GM21367 (cell line): ENCODE data around the gene PCSK2.
"Not testable (repeated sequence)": the region's sequence is repeated elsewhere in the genome, so short reads cannot be mapped to it uniquely, and the experiment has no call there.

Experiments used
- ATAC-seq: cut with Tn5 transposase; IDR thresholded peaks from one replicate; pipeline ENCODE4 v1.9.1; 2021; ENCODE audit not compliant: unreplicated experiment

Gene PCSK2, protein sequence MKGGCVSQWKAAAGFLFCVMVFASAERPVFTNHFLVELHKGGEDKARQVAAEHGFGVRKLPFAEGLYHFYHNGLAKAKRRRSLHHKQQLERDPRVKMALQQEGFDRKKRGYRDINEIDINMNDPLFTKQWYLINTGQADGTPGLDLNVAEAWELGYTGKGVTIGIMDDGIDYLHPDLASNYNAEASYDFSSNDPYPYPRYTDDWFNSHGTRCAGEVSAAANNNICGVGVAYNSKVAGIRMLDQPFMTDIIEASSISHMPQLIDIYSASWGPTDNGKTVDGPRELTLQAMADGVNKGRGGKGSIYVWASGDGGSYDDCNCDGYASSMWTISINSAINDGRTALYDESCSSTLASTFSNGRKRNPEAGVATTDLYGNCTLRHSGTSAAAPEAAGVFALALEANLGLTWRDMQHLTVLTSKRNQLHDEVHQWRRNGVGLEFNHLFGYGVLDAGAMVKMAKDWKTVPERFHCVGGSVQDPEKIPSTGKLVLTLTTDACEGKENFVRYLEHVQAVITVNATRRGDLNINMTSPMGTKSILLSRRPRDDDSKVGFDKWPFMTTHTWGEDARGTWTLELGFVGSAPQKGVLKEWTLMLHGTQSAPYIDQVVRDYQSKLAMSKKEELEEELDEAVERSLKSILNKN

DNA sequence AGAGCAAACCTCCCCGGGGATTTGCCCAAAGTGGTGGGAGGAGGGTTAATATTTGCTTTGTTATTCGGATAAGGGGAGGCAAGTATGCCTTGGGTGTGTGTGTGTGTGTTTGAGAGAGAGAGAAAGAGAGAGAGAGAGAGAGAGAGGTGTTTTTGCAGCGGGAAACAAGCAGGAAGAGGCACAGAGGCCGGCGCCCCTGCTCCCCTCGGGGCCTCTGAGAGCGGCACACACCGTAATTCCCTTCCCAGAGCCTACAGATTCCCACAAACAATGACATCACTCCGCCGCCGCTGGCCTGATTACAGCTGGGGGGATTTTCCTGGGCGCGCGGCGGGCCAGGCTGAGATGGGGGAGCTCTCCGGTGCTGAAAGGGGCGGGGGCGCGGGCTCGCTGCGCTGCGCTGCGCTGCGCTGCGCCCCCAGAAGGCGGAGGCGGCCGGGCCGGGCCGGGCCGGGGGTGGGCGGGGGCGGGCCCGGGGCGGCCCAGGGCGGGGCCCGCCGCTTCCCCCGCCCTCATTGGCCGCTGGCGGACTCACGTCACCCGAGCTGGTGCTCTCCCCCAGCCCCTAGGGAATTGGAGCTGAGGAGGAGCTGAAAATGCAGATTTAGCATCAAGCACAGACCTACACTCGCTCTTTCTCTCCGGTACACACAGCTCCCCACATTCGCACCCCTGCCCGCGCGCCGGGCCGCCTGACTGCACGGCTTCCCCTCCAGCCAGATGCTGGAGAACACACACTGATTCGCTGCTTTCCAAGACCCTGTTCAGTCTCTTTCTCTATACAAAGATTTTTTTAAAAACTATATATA is at the start of gene PCSK2:
TSS of gene PCSK2 (plus strand) at position 631 of the 809 bp plus-strand sequence. CDS start 266 bp downstream, outside the sequence.
- ATAC-seq: no peak

- ATAC-seq: no peak
Observed at GRCh38 chr20:17177341-17177740, 49.5 kb upstream of the PCSK2 start.

- no peak for ATAC-seq
Observed at GRCh38 chr20:17179840-17180239, 47.0 kb upstream of the PCSK2 start.

- no peak for ATAC-seq
Observed at GRCh38 chr20:17189976-17190695, 36.7 kb upstream of the PCSK2 start.

DNA sequence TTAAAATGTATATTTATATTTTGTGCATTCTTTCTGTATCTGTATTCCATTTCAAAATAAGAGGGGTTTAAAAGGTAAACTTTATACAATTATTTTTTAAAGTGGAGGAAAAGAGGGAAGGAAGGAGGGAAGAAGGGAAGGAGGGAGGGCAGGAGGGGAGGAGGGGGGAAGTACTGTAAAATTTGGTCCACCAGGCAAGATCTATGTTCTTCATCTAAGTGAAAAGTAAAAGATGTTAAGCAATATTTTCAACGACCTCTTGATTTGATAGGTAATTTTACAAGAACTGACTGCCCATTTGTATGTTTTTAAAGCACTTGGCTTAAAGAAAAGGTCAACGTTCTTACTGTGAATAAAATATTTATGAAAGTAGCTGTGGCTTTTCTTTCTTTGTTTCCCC is 29.8 kb upstream of the PCSK2 start:
- no peak for ATAC-seq

- ATAC-seq: no peak
Observed at GRCh38 chr20:17202030-17202429, 24.8 kb upstream of the PCSK2 start.

- no peak for ATAC-seq
Observed at GRCh38 chr20:17202673-17203072, 24.2 kb upstream of the PCSK2 start.

GRCh38 chr20:17205084-17205813 is 21.6 kb upstream of the PCSK2 start:
- ATAC-seq: no peak

DNA sequence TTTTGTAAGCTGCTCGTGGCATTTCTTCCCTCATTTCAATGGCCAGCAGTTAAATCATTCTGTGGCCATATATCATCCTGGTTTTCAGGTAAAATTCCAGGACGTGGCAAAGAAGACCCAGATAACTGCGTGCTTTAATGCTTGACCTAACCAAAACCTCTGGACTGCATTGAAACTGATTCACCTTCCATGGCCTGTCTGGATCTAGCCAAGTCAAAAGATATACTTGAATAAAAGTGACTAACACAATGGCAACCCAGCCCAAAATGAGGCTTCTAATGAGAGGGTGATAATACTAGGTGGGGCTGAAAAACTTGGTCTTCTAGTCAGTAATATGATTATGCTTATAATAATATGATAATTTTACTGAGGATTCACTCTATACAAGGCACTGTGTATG is 16.5 kb upstream of the PCSK2 start:
- ATAC-seq: no peak

DNA sequence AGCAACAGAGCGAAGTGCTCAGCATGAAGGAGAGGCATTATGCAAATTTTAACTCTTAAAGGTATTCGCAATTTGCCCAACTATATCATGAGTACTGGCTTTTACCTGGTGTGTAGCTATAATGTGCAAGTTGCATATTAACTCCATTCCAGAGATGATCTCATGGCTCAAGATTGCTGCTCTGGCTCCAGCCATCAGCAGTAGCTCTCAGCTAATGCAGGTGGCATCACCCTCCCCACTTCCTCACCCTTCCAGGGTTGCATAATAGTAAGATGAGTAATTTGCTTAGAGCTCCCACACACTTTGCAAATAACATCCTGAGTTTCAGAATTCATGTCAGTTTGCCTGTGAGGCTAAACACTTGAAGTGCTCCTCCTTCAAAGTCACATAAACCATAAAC is 15.9 kb upstream of the PCSK2 start:
- ATAC-seq: no peak

GRCh38 chr20:17215167-17215566 is 11.7 kb upstream of the PCSK2 start:
- no peak for ATAC-seq

DNA sequence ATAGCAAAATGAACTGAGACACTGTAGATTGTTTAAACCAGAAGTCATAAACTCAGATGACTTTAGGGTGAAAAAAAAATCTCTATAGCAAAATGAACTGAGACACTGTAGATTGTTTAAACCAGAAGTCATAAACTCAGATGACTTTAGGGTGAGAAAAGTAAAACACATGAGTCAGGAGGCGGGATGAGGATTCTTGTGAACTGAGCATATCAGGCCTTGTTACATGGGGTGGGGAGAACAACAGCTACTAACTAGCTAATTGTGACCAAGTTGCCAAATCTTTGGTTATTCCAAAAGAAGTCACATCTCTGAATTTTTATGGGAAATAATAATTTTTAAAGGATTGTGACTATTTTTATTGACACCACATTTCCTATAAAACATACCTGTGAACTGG is 7.0 kb upstream of the PCSK2 start:
- ATAC-seq: not testable (repeated sequence)

DNA sequence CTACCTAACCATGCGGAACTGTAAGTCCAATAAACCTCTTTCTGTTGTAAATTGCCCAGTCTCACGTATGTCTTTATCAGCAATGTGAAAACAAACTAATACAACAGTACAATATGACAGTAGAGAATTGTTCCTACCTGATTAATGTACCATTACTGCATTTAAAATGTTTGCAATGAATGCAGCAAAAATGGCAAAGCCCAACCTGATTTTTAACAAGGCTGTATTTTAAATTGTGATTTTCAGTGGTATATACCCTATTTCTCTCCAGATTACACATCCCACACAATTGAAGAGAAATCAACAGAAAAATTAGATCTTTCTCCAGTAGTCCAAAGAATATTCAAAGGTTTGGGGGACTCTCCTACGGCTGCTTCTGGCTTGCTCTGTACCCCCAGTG is 3.3 kb upstream of the PCSK2 start:
- ATAC-seq: no peak

- ATAC-seq: no peak
Observed at GRCh38 chr20:17225851-17226409, 910 bp upstream of the PCSK2 start.

- ATAC-seq: no peak
Observed at GRCh38 chr20:17227219-17227575, 357 bp downstream of the PCSK2 start.

GRCh38 chr20:17227669-17228623 is 1.1 kb downstream of the PCSK2 start:
- ATAC-seq: no peak

DNA sequence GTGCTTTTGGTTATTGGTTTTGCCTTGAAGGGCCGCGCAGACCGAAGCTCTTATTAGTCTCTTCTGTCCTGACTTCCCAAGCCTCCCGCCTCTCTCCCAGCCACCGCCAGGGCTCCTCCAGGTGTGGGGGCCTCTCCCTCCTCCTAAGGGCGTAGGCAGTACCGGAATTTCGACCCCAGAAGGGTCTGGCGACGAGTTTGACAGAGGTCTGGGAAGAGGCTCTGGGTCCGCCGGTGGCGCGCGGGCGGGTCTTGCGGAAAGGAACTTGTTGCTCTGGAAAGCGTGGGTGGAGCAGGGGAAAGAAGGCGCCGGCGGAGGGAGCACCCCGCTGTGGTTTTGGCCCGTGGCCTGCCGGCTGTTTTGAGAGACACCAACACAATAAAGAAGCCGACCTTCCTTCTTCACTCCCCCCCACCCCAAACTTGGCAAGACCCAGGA is 1.8 kb downstream of the PCSK2 start:
- no peak for ATAC-seq

DNA sequence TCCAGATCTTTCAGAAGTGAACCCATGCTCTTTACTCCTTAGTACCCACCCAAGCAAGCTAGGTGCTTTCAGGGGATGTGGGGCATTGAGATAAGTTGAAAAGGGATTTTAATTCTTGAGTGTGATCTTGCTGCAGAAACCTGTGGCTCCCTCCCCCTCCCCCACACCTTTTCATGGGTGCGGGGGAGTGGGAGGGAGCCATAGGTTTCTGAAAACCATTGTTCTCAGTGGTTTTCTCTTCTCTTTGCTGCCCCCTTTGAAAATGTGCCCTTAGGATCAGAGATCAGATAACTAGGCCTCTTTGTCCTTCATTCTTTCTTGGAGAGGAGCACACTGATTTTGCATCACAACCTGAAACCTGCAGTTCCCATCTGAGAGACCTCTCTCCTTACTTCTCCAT is 2.4 kb downstream of the PCSK2 start:
- no peak for ATAC-seq

DNA sequence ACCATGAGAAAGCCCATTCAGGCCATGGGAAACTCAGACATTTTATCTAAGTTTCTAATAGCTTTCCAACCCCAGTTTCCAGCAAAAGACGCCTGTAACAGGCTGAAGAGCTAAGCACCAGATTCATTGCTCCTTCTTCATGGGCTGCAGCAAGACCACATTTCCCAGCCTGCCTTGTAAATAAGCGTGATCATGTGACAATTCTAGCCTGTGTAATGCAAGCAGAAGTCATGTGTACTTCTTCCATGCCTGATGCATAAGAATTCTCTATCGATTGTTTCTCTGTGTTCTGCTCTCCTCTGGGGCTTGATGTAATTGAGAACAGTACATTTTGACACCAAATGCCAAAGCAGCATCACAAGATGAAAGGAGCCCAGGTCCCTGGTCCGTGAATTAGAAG is 6.8 kb downstream of the PCSK2 start:
- ATAC-seq: no peak
